HG03378 (cell line): Measurements from ENCODE around the gene PRIM1.
"Not testable (repeated sequence)": the region's sequence is repeated elsewhere in the genome, so short reads cannot be mapped to it uniquely, and the experiment has no call there.

ENCODE experiments used
- ATAC-seq: cut with Tn5 transposase; IDR thresholded peaks from one replicate; pipeline ENCODE4 v1.9.1; 2021; ENCODE audit warnings: mild to moderate bottlenecking, moderate library complexity; ENCODE audit not compliant: unreplicated experiment

PRIM1 gene

DNA sequence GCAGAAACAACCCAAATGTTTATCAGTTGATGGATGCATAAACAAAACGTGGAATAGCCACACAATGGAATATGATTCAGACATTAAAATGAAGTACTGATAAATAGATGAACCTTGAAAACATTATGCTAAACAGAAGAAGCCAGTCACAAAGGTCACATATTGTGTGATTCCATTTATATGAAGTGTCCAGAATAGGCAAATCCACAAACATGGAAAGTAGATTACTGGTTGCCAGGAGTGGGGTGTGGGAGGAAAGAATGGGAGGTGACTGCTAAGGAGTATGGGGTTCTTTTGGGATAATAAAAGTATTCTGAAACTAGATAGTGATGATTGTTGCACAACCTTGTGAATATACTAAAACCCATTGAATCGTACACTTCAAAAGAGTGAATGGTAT is 9.7 kb upstream of the PRIM1 start:
- ATAC-seq: no peak

- ATAC-seq: no peak
These were observed 8.3 kb upstream of the PRIM1 start for GRCh38 chr12:56760460-56760859.

DNA sequence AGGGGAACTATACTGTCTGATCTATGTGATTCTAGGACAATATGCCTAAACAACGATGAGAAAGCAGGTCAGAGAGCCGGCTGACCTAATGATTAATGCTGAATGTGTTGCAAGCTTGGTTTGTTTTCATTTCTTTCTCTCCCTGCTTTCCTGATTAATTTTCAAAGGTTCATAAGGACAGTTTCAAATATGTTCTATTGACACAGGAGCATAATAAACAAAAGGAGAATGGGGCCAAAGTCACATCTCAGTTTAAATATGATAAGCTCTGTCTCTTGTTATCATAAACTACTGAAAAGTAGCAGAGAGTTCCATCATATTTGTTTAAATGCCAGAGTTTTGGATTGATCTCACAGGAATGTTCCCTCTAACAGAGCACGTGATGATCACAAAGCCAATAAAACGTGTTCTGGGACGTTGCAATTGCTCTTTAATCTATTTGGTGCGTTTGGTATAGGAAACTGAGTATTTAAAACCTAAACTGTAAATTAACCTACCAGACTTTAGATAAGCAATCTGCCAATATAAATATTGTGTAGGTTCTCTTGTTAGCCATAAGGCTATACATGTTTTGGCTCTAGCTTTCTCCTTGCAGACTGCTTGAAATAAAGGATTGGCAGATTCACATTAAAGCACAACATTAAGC is 7.3 kb upstream of the PRIM1 start:
- ATAC-seq: no peak

DNA sequence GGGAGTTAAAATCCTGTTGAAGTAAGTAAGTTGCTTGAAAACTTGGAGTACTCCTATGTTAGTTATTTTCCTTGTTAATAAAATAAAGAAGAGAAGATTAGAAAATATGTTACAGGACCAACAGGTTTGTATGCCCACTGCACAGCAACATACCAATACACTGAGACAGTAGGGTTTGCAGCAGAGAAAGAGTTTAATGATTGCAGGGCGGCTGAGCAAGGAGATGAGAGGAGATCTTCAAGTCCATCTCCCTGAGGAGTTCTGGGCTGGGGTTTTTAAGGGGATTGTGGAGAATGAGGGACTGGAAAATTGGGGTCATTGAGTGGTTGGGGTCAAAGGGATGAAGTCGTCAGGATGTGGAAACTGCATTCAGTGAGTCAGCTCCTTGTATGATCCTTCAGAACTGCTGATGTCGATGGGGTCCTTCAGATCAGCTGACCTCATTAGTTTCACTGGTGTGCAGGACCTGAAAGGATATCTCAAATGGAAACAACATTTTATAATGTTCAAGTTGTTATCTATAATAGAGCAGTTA is 6.7 kb upstream of the PRIM1 start:
- no peak for ATAC-seq

DNA sequence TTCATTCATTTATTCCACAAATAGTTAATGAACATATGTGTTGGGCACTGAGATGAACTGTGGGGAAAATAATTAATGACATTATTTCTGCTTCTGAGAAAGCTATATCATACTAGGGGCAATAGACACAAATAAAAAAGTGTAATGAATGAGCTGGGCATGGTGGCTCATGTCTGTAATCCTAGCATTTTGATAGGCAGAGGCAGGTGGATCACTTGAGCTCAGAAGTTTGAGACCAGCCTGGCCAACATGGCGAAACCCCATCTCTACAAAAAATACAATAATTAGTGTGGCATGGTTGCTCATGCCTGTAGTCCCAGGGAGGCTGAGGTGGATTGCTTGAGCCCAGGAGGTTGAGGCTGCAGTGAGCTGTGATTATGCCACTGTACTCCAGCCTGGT is 5.8 kb upstream of the PRIM1 start:
- ATAC-seq: not testable (repeated sequence)

DNA sequence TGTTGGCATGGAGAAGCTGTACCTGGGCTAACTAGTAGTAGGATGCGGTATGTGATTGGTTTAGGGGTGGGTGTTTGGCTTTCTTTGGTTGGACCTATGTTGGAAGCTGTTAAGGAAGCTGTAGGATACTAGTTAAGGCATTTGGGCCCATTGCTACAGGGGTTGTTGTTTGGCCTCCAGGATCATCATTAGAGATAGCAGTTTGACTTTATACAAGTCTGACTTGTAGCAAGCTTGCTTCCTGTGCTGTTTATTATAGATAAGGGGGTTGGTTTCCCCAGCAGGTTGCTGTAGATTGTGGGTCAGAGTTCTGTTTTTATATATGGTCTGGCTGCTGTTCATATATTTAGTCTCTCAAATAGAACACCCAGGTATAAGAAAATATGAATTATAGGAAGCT is 1.4 kb upstream of the PRIM1 start:
- ATAC-seq: no peak

GRCh38 chr12:56750596-56750995 is 1.5 kb downstream of the PRIM1 start:
- ATAC-seq: not testable (repeated sequence)

- ATAC-seq: no peak
These were observed 2.3 kb downstream of the PRIM1 start for GRCh38 chr12:56749853-56750252.

DNA sequence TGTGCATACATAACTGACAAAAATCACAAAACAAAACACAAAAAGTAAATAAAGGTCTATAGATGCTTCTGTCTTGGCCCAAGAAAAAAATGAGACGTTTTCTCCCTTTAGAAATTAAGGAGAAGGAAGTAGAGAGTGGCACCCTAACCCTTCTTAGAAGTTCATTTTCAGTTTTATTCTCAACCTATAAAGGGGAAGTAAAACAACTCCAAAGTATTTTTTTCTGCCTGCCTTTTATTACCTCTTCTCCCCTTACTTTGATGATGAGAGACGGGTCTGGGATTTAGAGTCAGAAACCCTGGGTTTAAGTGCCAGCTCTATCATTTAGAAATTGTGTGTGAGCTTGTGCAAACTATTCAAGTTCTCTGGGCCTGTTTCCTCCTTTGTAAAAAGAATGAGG is 2.8 kb downstream of the PRIM1 start:
- no peak for ATAC-seq

GRCh38 chr12:56728139-56728861 is 23.8 kb downstream of the PRIM1 start:
- no peak for ATAC-seq

- not testable (repeated sequence) for ATAC-seq
These were observed 25.9 kb downstream of the PRIM1 start for GRCh38 chr12:56726196-56726675.

DNA sequence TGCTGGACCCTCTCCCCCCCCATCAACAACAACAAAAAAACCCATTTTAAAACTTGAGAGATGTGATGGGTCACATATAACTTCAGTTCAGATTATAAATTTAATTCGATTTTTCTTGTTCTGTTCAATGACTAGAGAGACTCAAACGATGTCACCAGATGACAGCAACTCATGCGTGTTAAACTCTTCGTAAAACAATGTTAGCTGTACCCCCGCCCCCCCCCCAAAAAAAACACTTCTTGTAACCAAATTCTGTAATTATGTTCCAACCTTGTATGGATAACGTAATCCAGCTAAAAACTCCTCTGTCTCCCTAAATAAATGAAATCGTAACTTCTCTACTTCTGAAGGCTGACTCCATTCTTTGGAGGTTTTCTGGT is 26.4 kb downstream of the PRIM1 start:
- no peak for ATAC-seq

DNA sequence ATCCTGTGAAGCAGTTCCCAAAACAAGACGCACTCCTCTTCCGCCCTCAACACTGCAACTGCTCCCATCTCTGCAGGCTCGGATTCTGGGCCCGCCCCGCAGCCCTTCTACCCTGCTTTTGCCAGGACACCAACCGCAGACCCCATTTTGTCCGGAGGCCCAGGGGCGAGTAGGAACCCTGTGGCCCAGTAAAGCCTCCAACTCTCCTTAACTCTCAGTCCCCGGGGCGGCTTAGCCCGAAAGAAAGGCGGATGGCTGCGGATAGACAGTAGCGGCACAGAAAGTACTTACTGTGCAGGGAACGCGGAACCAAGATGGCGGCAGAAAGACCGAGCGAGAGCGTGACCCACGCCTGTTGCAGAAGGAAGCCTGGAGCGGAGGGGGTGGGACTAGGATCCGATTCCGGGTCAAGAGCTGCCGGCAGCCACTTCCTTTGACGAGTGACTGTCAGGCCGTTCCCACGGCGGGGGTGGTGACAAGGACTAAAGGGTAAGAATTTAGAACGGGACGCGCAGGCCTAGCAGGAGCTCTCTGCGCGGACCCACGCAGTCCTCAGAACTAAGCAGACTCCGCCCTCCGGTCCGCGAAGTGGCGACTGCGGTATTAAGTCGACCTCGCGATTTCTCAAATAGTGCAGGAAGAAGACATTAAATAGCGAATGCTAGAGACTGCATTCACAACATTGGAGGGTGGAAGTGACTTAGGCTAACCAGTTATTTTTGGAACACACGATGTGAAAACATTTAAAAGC is 27.0 kb downstream of the PRIM1 start, which contains the start of gene NACA:
Gene NACA, minus strand, starts transcription at position 328 of the 751 bp plus-strand sequence. CDS start 778 bp downstream, outside the sequence.
- peak; percentile 93 for ATAC-seq

DNA sequence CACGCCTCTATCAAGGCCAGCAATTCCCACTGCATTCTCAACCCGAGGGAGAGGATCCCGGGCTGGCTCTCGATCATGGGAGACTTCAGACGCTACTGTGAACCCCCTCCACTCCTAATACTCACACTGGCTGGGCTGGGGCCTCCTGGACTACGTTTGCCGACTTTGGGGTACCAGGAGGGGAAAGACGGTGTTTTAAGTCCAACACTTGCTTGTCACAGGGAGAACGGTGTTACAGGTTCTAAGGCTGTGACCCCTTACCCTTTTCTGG is 27.5 kb downstream of the PRIM1 start:
- ATAC-seq: peak; percentile 2

DNA sequence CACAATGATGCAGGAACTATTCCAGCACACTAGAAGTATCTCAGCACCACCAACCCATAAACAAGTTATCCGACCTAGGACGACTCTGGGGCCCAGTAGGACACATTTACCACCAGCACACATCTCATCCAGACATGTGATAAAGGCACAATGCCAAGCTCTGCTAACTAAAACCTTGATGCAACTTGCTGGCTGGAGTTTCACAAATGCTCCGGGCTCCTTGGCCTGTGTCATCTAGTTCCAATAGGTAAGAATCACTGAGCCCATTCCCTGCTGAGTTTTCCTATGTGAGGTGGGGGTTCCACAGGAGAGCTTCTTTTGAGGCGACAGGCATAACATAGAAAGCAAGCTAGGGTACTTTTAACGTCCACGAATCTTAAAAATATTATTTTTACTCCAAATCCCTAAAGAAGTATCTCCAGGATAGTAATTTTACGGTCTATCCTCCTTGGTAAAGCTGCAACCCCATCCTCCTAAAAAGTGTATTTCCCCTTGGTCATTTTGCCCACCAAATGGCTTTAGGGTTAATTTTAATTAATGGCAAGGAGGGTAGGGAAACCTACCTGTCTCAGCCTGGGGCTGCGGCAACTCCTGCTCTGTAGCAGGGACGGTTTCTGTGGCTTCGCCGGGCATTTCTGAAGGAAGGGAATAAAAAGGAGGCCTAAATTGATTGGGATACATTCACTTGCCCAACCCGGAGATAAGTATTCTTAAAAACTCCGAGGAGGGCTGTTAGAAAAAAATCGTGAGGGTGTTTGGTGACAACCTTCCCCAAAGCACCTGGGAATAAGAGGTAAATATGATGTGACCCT is 28.0 kb downstream of the PRIM1 start:
- ATAC-seq: no peak

DNA sequence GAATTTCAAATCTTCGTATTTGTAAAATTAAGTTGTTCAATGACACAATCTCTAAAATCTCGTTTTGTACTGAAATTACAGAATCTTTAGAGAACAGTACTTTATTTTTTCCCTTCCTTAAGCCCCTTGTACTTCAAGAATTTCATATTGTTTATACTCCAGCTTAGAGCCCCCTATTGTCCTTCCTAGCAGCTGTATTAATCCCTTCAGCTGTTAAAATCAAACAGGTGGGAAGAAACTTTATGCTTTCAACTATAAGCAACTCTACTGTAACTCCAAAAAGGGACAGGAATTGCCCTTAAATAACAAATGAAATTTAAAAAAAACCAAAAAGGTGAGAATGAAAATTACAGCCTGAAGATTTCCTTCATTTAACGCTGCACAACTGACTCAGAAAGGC is 28.8 kb downstream of the PRIM1 start:
- ATAC-seq: no peak

DNA sequence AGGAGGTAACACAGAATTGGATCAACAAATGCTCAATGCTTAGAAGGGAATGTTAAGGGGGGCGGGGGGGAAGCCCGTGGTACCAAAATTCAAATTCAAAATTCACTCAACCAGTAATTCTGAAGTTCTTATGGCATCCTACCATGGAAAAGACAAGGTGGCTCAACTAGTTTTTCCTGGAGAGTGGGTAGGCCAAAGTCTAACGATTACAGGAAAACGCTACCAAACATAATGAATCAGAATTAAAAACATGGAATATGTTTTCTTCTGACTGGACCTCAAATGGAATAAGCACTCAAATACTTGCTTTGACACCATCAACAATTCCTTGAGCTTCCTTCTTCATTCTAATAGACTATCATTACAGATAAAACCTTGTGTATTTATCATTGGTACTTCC is 29.3 kb downstream of the PRIM1 start:
- no peak for ATAC-seq

DNA sequence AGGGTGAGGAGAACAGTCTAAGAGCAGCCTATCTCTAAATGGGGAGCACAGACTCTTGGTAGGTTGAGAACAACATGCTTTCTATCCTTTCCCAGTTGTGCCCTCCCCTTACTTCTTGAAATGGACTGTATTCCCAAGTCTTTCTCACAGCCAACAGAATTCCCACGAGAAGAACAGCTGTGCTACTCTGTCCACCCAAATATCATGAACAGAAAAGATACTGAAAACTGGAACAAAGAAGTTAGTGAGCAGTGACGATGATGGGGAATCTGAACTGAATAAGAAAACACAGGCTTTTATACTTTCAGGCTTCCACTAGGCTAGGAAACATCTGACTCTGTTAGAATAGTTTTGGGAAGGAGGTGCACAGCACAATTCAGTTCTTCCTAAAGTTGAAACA is 30.4 kb downstream of the PRIM1 start:
- ATAC-seq: no peak

GRCh38 chr12:56721216-56721615 is 30.9 kb downstream of the PRIM1 start:
- ATAC-seq: no peak

DNA sequence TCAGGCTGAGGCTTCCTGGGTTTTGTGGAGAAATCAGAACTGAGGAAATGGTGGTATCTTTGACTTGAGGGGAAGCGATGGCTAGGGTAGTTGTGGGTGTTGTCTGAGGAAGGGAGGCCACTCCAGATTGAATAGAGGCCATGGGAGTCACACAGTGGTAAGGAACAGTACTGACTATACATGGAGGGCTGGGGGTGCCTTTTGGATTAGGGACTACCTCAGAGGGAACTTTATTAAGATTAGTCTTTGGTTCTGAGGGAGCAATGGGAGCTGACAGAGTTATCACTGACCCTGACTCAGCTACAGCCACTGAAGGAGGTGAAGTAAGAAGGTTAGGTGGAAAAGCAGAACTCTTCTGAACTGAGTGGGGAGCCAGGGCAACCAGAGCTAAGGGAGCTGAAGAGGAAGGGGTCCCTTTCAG is 31.4 kb downstream of the PRIM1 start:
- no peak for ATAC-seq

- no peak for ATAC-seq
These were observed 33.1 kb downstream of the PRIM1 start for GRCh38 chr12:56719056-56719455.
